Measurements from ENCODE around the gene SLC44A5. TPM values are rescaled to one million over a fixed set of nuclear protein-coding genes. Genes with fewer than 3 reads are reported as not detected.

SLC44A5 gene
- total RNA-seq, 2 donors from 2014 or later = 0.61 TPM; not detected in 1

DNA sequence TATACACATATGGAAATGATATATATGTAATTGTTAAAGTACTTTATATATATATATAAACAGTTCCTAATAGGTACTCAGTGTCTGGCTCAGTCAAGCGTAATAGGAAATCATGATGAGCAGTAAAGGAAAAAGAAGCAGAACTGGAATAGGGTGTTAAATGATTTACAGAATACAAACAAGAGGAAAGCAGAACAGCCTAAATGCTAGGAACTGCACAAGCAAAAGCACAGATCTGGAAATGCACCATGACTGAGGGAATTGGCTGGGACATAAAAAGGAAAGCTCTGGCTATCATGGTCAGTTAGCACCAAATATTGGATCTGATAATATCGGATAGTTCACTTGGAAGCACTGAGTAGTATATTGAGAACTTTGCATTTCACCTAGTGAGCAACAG lies 51.8 kb downstream of the SLC44A5 start:
- Mint-ChIP-seq H3K9me3 (no peaks in the 10 kb centered on the region), H3K36me3 (ENCODE audit: low read depth) (no peaks in the 10 kb centered on the region), H3K4me3 (no peak overlapping the region), H3K4me1 (no peaks in the 10 kb centered on the region), H3K27me3 (no peaks in the 10 kb centered on the region), H3K27ac (no peak overlapping the region)
- ATAC-seq (replicated peaks) = no peak

- no peak for ATAC-seq (replicated peaks)
- no peaks in the 10 kb centered on the region for H3K4me1 Mint-ChIP-seq
- H3K36me3 Mint-ChIP-seq (ENCODE audit: low read depth) = no peaks in the 10 kb centered on the region
- H3K4me3 Mint-ChIP-seq = no peak overlapping the region
- H3K9me3 Mint-ChIP-seq = no peaks in the 10 kb centered on the region
- H3K27ac Mint-ChIP-seq = no peak overlapping the region
- no peaks in the 10 kb centered on the region for H3K27me3 Mint-ChIP-seq
Observed at GRCh38 chr1:75554870-75555269, 56.0 kb downstream of the SLC44A5 start.

DNA sequence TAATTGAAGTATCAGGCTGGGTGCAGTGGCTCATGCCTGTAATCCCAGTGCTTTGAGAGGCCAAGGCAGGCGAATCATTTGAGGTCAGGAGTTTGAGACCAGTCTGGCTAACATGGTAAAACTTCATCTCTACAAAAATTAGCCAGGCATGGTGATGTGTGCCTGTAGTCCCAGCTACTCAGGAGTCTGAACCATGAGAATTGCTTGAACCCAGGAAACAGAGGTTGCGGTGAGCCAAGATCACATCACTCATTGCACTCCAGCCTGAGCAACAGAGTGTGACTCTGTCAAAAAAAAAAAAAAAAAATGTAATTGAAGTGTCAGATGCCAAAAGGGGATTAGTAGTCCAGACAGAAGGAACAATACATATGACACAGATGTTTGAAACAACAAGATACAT lies 56.7 kb downstream of the SLC44A5 start:
- H3K27me3 Mint-ChIP-seq = peaks cover 6% of the 10 kb centered on the region
- H3K4me1 Mint-ChIP-seq = no peaks in the 10 kb centered on the region
- no peaks in the 10 kb centered on the region for H3K36me3 Mint-ChIP-seq (ENCODE audit: low read depth)
- ATAC-seq (replicated peaks) = no peak
- H3K27ac Mint-ChIP-seq = no peak overlapping the region
- no peak overlapping the region for H3K4me3 Mint-ChIP-seq
- H3K9me3 Mint-ChIP-seq = peaks cover 5% of the 10 kb centered on the region

DNA sequence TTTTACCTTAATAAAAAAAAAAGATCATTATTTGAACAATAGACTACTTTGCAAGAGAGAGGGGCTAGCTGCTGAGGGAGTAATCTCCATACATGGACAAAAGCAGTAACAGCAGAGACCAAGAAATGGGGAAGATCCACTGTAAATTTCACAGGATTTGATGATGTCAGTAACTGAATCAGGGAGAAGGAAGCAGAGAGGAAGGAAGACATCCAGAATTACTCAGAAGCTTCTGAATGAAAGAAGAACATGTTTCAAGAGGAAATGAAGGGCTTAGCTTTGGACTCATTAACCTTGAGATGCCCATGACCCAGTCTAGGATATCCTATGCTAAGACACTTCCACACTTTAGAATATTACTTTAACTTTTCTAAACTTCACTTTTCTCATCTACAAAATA lies 60.4 kb downstream of the SLC44A5 start:
- Mint-ChIP-seq H3K27me3 (peaks cover 7% of the 10 kb centered on the region), H3K9me3 (peaks cover 6% of the 10 kb centered on the region), H3K4me1 (no peaks in the 10 kb centered on the region), H3K36me3 (ENCODE audit: low read depth) (no peaks in the 10 kb centered on the region), H3K27ac (no peak overlapping the region), H3K4me3 (no peak overlapping the region)
- ATAC-seq (replicated peaks) = no peak

GRCh38 chr1:75548721-75549480 lies 62.0 kb downstream of the SLC44A5 start:
- H3K4me1 Mint-ChIP-seq = no peaks in the 10 kb centered on the region
- no peaks in the 10 kb centered on the region for H3K36me3 Mint-ChIP-seq (ENCODE audit: low read depth)
- no peak overlapping the region for H3K27ac Mint-ChIP-seq
- peaks cover 7% of the 10 kb centered on the region for H3K27me3 Mint-ChIP-seq
- ATAC-seq (replicated peaks) = no peak
- H3K9me3 Mint-ChIP-seq = peaks cover 6% of the 10 kb centered on the region
- H3K4me3 Mint-ChIP-seq = no peak overlapping the region

DNA sequence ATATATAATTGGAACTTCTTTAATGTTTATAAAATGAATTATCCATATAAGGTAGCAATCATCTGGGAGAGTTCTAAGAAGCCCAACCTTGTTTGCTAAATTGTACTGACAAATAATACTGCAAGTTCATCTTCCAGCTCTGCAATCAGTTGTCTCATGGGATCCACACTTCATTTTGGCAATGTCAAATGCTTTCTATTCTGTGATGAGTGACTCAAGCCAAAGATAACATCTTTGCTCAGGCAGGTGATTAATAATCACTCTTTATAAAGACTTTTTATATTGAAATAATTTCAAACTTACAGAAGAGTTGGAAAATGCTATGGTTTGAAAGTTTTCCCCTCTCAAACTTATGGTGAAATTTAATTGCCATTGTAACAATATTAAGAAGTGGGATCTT lies 67.2 kb downstream of the SLC44A5 start:
- no peaks in the 10 kb centered on the region for H3K27me3 Mint-ChIP-seq

DNA sequence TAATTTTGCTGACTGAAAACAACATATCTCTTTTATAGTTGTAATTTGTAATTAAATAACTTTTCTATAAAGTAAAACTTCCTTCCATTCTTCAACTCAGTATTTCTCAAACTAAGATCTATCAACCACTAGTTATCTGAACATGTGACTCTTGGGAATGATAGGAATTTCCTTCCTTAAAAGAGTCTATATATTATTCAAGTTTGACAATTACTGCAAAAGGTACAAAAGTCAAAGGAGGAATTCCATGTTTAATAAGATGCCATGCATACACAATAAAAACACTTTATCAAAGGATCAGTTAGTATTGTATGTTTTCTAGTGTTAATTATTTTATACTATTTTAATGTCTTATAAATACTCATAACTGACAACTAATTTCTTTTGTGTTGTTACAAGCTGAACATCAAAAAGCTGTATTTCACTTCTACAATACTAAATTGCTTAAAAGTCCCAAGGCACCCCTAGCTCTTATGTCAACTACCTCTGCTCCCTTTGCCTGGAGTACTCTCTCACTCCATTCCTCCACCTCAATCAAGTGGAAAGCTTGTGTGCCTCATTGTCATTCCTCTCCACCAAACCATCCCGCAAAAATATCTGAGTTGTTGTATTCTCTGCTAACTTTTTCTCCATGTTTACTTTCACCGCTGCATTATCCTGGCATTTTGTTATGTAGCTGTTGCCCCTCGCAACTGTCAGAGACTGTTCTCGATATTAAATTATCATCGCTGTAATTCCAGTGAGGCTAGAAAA lies 67.9 kb downstream of the SLC44A5 start:
- H3K4me3 Mint-ChIP-seq = no peak overlapping the region
- H3K36me3 Mint-ChIP-seq (ENCODE audit: low read depth) = no peaks in the 10 kb centered on the region
- no peak overlapping the region for H3K27ac Mint-ChIP-seq

More for the DNA sequence above, 67.2 kb downstream of the SLC44A5 start:
- H3K36me3 Mint-ChIP-seq (ENCODE audit: low read depth) = no peaks in the 10 kb centered on the region
- H3K4me1 Mint-ChIP-seq = no peaks in the 10 kb centered on the region
- H3K4me3 Mint-ChIP-seq = no peak overlapping the region
- ATAC-seq (replicated peaks) = no peak
- H3K27ac Mint-ChIP-seq = no peak overlapping the region
- H3K9me3 Mint-ChIP-seq = no peaks in the 10 kb centered on the region

DNA sequence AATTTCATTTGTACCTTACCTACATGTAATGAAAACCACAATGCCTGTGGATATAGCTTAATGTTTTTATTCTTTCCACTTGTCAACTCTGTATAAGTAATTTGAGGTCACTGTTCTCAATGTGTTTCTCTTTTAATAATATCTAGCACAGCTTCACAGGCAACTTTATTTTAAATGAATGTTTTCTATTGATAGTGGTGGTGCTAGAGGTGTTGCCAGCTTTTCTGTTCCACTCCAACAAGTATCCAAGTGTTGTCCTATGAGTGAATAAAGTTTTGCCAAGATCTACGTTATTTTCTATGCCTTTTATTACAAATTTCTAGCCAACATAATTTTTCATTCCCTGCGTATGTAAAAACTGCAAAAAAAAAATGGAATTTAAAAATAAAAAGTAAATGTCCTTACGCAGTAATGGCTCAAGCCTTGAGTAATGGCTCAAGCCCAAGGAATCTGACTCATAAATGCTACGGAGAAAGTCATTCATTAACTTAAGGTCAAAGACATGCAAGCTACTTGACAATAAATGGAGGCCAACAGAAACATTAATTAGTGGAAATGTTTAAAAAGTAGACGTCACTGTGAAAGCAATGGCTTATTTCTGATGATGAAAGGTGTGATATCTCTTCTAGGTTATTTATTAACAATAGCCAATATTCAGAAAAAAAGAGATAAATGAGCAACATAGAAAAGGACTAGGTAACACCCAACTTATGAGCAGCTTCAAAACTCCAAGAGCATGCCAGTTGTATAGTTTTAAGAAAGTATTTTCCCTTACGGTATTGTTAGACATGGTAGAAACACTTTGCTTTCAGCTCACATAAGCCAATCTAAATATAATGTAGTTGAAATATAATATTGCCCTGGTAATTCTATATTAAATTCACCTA lies 71.4 kb downstream of the SLC44A5 start:
- no peaks in the 10 kb centered on the region for H3K4me1 Mint-ChIP-seq
- no peaks in the 10 kb centered on the region for H3K27me3 Mint-ChIP-seq
- no peak overlapping the region for H3K4me3 Mint-ChIP-seq
- H3K9me3 Mint-ChIP-seq = no peaks in the 10 kb centered on the region
- no peak for ATAC-seq (replicated peaks)
- no peak overlapping the region for H3K27ac Mint-ChIP-seq
- H3K36me3 Mint-ChIP-seq (ENCODE audit: low read depth) = no peaks in the 10 kb centered on the region

More for the DNA sequence above, 67.9 kb downstream of the SLC44A5 start:
- Mint-ChIP-seq H3K9me3 (no peaks in the 10 kb centered on the region), H3K27me3 (no peaks in the 10 kb centered on the region), H3K4me1 (no peaks in the 10 kb centered on the region)
- ATAC-seq (replicated peaks) = no peak

DNA sequence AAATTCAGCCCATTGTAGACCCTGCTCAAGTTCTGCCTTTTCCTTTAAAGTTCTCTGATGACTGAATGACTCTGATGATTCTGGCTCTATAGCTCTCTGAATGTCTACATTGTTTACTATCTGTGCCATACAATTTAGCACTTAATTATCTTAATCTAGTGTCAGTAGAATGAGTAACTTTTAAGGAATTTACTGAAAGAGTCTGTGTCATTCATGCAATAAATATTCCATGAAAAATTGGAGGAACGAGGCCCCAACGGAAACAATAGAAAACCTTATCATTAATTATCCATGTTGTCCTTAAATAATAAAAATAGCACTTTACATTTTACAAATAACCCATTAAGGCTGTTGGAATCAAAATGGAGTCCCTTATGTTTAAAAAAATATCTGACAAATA lies 77.8 kb downstream of the SLC44A5 start:
- H3K36me3 Mint-ChIP-seq (ENCODE audit: low read depth) = no peaks in the 10 kb centered on the region
- no peaks in the 10 kb centered on the region for H3K9me3 Mint-ChIP-seq
- peaks cover 5% of the 10 kb centered on the region for H3K27me3 Mint-ChIP-seq
- no peaks in the 10 kb centered on the region for H3K4me1 Mint-ChIP-seq
- H3K4me3 Mint-ChIP-seq = no peak overlapping the region
- ATAC-seq (replicated peaks) = no peak
- no peak overlapping the region for H3K27ac Mint-ChIP-seq

DNA sequence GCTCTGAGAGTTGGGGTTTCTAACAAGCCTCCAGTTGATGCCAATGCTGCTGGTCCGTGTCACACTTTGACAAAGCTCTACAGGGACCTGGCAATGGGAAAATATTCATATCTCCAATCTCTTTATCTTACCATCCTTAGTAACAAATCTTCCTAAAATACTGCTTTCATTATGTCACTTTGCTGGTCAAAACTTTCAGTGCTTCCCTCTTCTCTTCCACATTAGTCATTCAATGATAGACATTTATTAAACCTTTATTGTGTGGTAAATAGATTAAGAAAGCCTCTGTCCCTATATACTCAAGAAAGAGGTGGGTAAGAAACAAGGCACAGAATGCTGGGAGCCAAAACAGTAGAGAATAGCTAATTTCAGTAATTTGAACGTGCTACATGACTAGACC lies 79.3 kb downstream of the SLC44A5 start:
- Mint-ChIP-seq H3K27ac (no peak overlapping the region), H3K4me1 (no peaks in the 10 kb centered on the region), H3K27me3 (peaks cover 5% of the 10 kb centered on the region), H3K9me3 (no peaks in the 10 kb centered on the region), H3K36me3 (ENCODE audit: low read depth) (no peaks in the 10 kb centered on the region), H3K4me3 (no peak overlapping the region)
- ATAC-seq (replicated peaks) = no peak

DNA sequence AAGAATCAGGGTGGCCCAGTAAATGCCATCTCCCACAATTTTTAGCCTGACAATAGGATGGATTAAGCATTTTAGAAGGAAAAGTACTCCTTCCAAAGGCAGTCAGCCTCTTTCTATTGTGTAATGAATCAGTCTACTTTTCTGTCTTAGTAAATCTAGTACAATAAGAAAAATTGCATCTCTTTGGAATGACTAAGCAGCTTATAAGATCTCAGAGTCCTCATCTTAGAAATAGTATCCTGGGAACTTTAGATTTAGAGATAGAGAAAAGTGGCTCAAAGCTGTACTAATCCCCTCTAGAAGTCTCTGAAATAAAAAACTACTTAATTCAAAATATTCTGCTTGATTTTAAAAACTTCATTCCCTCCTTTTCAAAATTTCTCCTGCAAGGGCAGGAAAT lies 81.4 kb downstream of the SLC44A5 start:
- H3K36me3 Mint-ChIP-seq (ENCODE audit: low read depth) = no peaks in the 10 kb centered on the region
- H3K9me3 Mint-ChIP-seq = no peaks in the 10 kb centered on the region
- no peak overlapping the region for H3K27ac Mint-ChIP-seq
- H3K4me1 Mint-ChIP-seq = no peaks in the 10 kb centered on the region
- H3K4me3 Mint-ChIP-seq = no peak overlapping the region
- no peak for ATAC-seq (replicated peaks)
- H3K27me3 Mint-ChIP-seq = peaks cover 5% of the 10 kb centered on the region

DNA sequence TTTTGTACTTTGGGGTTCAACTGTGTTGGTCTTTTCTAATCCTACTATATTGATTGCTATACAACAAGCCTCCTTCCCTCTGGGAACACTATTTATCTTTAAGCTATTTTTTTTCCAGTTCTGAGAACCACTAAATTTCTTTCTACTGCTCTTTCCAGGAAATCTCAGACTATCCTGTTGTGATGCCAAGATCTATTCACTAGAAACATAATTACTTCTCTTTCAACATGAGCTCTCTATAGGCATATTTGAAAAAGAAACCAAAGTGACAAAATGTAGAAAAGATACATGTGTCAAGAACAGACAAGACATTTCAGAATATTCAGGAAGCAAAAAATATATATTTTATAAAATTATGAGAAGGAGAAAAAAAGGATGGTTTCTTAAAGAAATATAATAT lies 82.9 kb downstream of the SLC44A5 start:
- no peak for ATAC-seq (replicated peaks)
- Mint-ChIP-seq H3K36me3 (ENCODE audit: low read depth) (no peaks in the 10 kb centered on the region), H3K9me3 (no peaks in the 10 kb centered on the region), H3K4me3 (no peak overlapping the region), H3K27me3 (peaks cover 3% of the 10 kb centered on the region), H3K27ac (no peak overlapping the region), H3K4me1 (no peaks in the 10 kb centered on the region)

DNA sequence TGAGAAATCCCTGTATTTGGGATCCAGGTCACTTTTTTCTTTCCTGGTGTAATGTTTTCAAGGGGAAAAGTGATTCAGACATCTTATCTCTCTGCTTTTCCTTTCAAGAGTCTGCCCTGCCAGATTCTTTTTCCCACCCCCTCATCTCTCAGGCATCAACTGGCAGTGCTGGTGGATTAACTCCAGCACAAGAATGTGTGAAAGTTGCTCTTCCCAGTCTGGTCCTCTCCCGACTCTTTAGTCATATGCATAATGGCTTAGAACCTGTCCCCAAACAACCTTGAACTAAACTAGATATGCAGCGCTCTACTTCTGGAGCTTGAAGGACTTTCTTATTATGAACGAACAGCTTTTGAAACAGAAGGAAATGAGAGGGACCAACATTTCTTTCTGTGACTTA lies 88.5 kb downstream of the SLC44A5 start:
- no peak overlapping the region for H3K27ac Mint-ChIP-seq
- H3K9me3 Mint-ChIP-seq = no peaks in the 10 kb centered on the region
- H3K4me3 Mint-ChIP-seq = no peak overlapping the region
- no peaks in the 10 kb centered on the region for H3K36me3 Mint-ChIP-seq (ENCODE audit: low read depth)
- peaks cover 2% of the 10 kb centered on the region for H3K27me3 Mint-ChIP-seq
- no peak for ATAC-seq (replicated peaks)
- H3K4me1 Mint-ChIP-seq = no peaks in the 10 kb centered on the region

DNA sequence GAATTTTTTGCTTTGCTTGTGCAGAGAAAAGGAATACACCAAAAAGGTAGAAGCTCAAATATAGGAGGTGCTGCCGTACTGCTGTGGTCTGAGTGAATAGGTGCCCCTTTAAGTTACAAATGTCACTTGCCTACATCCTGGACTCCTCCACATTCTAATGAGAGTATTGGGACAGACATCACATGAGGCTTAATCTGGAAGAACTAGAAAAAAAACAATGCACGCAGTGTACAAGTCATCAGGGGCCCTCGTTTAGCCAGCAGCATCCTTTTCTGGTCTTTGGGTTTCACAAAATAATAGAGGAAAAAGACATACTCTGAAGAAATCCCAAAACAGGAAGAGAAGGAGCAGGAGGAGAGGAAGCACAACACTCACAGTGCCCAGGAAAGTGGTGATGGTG lies 89.3 kb downstream of the SLC44A5 start:
- H3K27ac Mint-ChIP-seq = no peak overlapping the region

More for the DNA sequence above, 89.3 kb downstream of the SLC44A5 start:
- H3K9me3 Mint-ChIP-seq = no peaks in the 10 kb centered on the region
- no peaks in the 10 kb centered on the region for H3K4me1 Mint-ChIP-seq
- H3K27me3 Mint-ChIP-seq = peaks cover 7% of the 10 kb centered on the region
- H3K4me3 Mint-ChIP-seq = no peak overlapping the region
- no peaks in the 10 kb centered on the region for H3K36me3 Mint-ChIP-seq (ENCODE audit: low read depth)
- no peak for ATAC-seq (replicated peaks)
